SK-N-MC (cell line): ENCODE results near the gene MRM1.

Source experiments
- DNase-seq: peaks from one replicate; pipeline ENCODE4 v3.0.0-alpha.2; 2011; ENCODE audit warnings: low read depth, low spot score
- H3K27ac ChIP-seq: fragments of 200-600 bp; sonication (generic); 2 replicates; pipeline ENCODE4 v1.5.1; 2016; ENCODE audit warnings: mixed run types
- H3K36me3 ChIP-seq: fragments of 200-600 bp; sonication (generic); 2 replicates; pipeline ENCODE4 v1.6.1; 2017; ENCODE audit warnings: antibody characterized with exemption, low read length, mixed read lengths; ENCODE audit not compliant: insufficient read depth
- H3K4me3 ChIP-seq: fragments of 200-600 bp; sonication (generic); 2 replicates; pipeline ENCODE4 v1.5.1; 2016
- H3K9ac ChIP-seq: fragments of 200-600 bp; sonication (generic); 2 replicates; pipeline ENCODE4 v1.8.0; 2017; ENCODE audit warnings: mixed run types, mixed read lengths; ENCODE audit not compliant: insufficient read length
- H3K9me3 ChIP-seq: fragments of 200-600 bp; sonication (generic); 2 replicates; pipeline ENCODE4 v1.6.1; 2017; ENCODE audit warnings: low read depth, mild to moderate bottlenecking, antibody characterized with exemption, low read length, moderate library complexity, mixed read lengths
- EZH2 ChIP-seq: fragments of 200-600 bp; sonication (generic); IDR thresholded peaks from one replicate; pipeline ENCODE4 v1.6.1; 2017; ENCODE audit warnings: antibody characterized with exemption
- FOXP2 ChIP-seq: optimal IDR thresholded peaks from 2 replicates; pipeline ENCODE3; 2011; ENCODE audit warnings: mild to moderate bottlenecking, moderate library complexity; ENCODE audit not compliant: insufficient read depth; ENCODE audit errors: extremely low read length, control extremely low read depth
- POLR2AphosphoS5 ChIP-seq: IDR thresholded peaks from 2 replicates; pipeline ENCODE4 v1.6.1; 2012; ENCODE audit warnings: mild to moderate bottlenecking, low read depth, low read length, borderline replicate concordance

MRM1 gene

GRCh38 chr17:36608794-36609497, 7.6 kb downstream of the MRM1 start:
- H3K9ac ChIP-seq = no peak overlapping the region
- H3K36me3 ChIP-seq = no peaks in the 10 kb centered on the region
- H3K4me3 ChIP-seq = no peak overlapping the region
- H3K9me3 ChIP-seq = no peaks in the 10 kb centered on the region
- no peak for DNase-seq
- no peak overlapping the region for H3K27ac ChIP-seq
- TF ChIP-seq FOXP2 (no peak), POLR2AphosphoS5 (no peak), EZH2 (no peak)

GRCh38 chr17:36609498-36609862, 8.1 kb downstream of the MRM1 start:
- no peak for TF ChIP-seq POLR2AphosphoS5

GRCh38 chr17:36610474-36610873, 9.1 kb downstream of the MRM1 start:
- Histone ChIP-seq H3K27ac (no peak overlapping the region), H3K36me3 (no peaks in the 10 kb centered on the region), H3K9me3 (no peaks in the 10 kb centered on the region), H3K4me3 (no peak overlapping the region), H3K9ac (no peak overlapping the region)
- DNase-seq = no peak
- TF ChIP-seq POLR2AphosphoS5 = no peak
- TF ChIP-seq EZH2 = no peak
- TF ChIP-seq FOXP2 = no peak

More at GRCh38 chr17:36609498-36609862, 8.1 kb downstream of the MRM1 start:
- H3K36me3 ChIP-seq = no peaks in the 10 kb centered on the region
- no peak overlapping the region for H3K27ac ChIP-seq
- no peak for DNase-seq
- no peaks in the 10 kb centered on the region for H3K9me3 ChIP-seq
- H3K4me3 ChIP-seq = no peak overlapping the region
- no peak overlapping the region for H3K9ac ChIP-seq

GRCh38 chr17:36611345-36612072, 10.1 kb downstream of the MRM1 start:
- DNase-seq = no peak
- TF ChIP-seq POLR2AphosphoS5 = no peak
- TF ChIP-seq EZH2 = no peak
- TF ChIP-seq FOXP2 = no peak
- Histone ChIP-seq H3K9me3 (no peaks in the 10 kb centered on the region), H3K27ac (no peak overlapping the region), H3K36me3 (no peaks in the 10 kb centered on the region), H3K4me3 (no peak overlapping the region), H3K9ac (no peak overlapping the region)

- Histone ChIP-seq H3K9me3 (no peaks in the 10 kb centered on the region), H3K27ac (no peak overlapping the region), H3K4me3 (no peak overlapping the region), H3K36me3 (no peaks in the 10 kb centered on the region), H3K9ac (no peak overlapping the region)
- no peak for DNase-seq
- TF ChIP-seq EZH2 = no peak
- no peak for TF ChIP-seq POLR2AphosphoS5
- no peak for TF ChIP-seq FOXP2
Observed at GRCh38 chr17:36612323-36612722, 10.9 kb downstream of the MRM1 start.

- H3K4me3 ChIP-seq = no peak overlapping the region
- no peaks in the 10 kb centered on the region for H3K9me3 ChIP-seq
- DNase-seq = no peak
- no peaks in the 10 kb centered on the region for H3K36me3 ChIP-seq
- H3K9ac ChIP-seq = no peak overlapping the region
- H3K27ac ChIP-seq = no peak overlapping the region
- no peak for TF ChIP-seq FOXP2
- no peak for TF ChIP-seq POLR2AphosphoS5
- no peak for TF ChIP-seq EZH2
Observed at GRCh38 chr17:36613155-36613554, 11.8 kb downstream of the MRM1 start.

- Histone ChIP-seq H3K4me3 (no peak overlapping the region), H3K9me3 (no peaks in the 10 kb centered on the region), H3K36me3 (no peaks in the 10 kb centered on the region), H3K27ac (no peak overlapping the region), H3K9ac (no peak overlapping the region)
- TF ChIP-seq POLR2AphosphoS5 (no peak), EZH2 (no peak), FOXP2 (no peak)
- DNase-seq = no peak
Observed at GRCh38 chr17:36614081-36614480, 12.7 kb downstream of the MRM1 start.

- no peak for DNase-seq
- no peak for TF ChIP-seq POLR2AphosphoS5
- TF ChIP-seq FOXP2 = no peak
- TF ChIP-seq EZH2 = no peak
- no peaks in the 10 kb centered on the region for H3K36me3 ChIP-seq
- H3K27ac ChIP-seq = no peak overlapping the region
- no peaks in the 10 kb centered on the region for H3K9me3 ChIP-seq
- H3K4me3 ChIP-seq = no peak overlapping the region
- no peak overlapping the region for H3K9ac ChIP-seq
Observed at GRCh38 chr17:36614933-36615332, 13.6 kb downstream of the MRM1 start.
